GM21529 (cell line): ENCODE results near the gene NRXN3.

ENCODE experiments used
- ATAC-seq: cut with Tn5 transposase; IDR thresholded peaks from one replicate; pipeline ENCODE4 v1.9.1; 2021; ENCODE audit not compliant: unreplicated experiment

NRXN3 gene

GRCh38 chr14:79548836-79549235 is 1378.7 kb downstream of the NRXN3 start:
- no peak for ATAC-seq

DNA sequence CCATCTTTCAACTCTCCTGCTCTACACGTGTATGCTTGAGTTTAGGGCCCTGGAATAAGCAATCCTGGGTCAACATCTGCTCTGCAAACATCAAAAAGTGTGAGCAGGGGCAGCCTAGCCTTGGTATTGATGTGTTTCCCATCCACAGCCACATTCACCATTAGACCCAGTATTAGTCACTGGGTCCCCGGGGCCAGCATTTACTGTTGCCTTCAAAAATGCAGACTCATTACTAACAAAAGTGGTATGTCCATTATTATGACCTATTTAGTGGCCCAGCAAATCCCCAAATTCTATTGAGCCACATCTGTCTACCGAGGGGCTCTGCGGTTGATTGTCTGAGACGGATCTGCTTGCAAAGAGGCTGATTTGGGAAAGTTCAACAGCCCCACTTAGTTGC is 1379.3 kb downstream of the NRXN3 start:
- ATAC-seq, result no peak

- ATAC-seq, result no peak
Observed at GRCh38 chr14:79551523-79551922, 1381.3 kb downstream of the NRXN3 start.

- ATAC-seq, result no peak
Observed at GRCh38 chr14:79552778-79553177, 1382.6 kb downstream of the NRXN3 start.

DNA sequence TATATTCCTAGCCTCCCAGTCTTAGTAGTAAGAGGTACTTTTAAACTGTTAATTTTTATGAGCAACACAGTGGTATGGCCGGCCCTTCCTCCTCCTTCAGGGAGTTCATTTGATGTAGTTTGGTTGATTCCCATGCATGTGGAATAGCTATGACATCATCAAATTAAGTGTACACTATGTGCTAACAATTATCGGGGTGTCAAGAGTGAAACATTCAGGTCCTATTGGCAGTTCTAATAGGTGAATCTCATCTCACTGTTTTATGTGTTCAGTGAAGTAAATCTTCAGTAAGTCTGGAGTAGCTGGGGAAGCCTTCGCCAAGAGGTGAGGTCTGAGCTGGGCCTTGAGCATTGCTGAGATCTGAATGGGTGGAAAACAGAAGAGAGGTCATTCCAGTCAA is 1384.6 kb downstream of the NRXN3 start:
- no peak for ATAC-seq

- no peak for ATAC-seq
Observed at GRCh38 chr14:79555429-79555828, 1385.3 kb downstream of the NRXN3 start.

DNA sequence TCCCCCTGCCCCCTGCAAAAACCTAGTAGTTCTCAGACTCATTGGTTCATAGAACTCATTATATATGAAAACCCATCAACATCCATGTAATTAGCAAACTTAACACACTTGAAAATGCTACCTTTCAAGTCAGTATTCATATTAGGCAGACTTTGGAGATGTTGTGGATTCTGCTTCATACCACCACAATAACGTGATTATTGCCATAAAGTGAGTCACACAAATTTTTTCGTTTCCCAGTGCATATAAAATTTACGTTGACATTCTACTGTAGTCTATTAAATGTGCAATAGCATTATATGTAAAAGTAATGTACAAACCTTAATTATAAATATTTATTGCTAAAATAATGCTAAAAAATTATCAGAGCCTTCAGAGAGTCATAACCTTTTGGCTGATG is 1387.1 kb downstream of the NRXN3 start:
- no peak for ATAC-seq

DNA sequence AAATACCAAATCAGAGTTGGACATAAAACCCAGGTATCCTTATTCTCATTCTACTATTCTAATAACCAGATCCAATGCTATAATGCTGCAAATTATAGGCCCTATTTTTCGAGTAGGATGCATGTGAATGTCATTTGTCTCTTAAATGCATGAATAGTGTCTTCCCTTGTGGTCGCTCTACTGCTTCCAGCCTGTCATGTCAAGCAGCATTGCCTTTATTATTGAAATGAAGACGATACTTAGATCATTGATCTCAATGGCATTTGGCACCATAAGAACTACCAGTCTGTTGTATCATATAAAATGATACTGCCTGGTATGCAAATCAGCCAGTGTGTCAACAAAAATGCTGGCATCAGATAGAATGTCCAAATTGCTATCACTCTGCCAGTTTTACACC is 1392.0 kb downstream of the NRXN3 start:
- ATAC-seq, result no peak

- ATAC-seq, result no peak
Observed at GRCh38 chr14:79564371-79564770, 1394.2 kb downstream of the NRXN3 start.

DNA sequence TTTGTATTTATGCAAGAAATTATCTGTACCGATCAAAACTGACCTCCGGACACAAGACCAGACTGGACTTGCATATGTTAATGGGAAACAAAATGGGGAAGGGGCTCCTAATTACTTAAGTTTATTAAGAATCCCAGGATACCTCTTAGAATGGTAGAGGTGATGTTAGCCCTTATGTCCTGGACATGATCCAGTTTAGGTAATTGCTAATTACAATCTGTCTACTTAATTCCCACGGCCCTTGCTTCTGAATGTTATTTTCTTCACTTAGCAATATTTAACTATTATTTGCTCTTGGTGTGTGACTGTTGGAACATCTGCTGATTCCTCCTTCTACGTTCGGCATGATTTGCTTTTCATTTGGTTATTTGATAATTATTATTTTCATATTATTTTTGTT is 1397.1 kb downstream of the NRXN3 start:
- no peak for ATAC-seq

- ATAC-seq, result no peak
Observed at GRCh38 chr14:79568594-79568993, 1398.4 kb downstream of the NRXN3 start.

GRCh38 chr14:79569072-79569471 is 1398.9 kb downstream of the NRXN3 start:
- no peak for ATAC-seq

DNA sequence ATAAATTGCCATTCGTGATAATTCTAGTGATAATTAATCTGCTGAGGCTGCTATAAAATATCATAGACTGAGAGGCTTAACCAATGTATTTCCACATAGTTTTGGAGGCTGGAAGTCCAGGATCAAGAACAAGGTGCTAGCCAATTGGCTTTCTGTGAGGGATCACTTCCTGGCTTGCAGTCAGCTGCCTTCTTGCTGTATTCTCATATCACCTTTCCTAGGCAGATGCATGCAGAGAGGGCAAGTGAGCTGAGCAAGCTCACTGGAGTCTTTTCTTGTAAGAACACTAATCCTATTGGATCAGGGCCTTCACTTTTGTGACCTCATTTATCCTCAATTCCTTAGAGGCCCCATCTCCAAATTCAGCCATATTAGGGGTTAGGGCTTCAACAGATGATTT is 1400.5 kb downstream of the NRXN3 start:
- ATAC-seq, result no peak

- no peak for ATAC-seq
Observed at GRCh38 chr14:79571366-79571765, 1401.2 kb downstream of the NRXN3 start.

- no peak for ATAC-seq
Observed at GRCh38 chr14:79573486-79573885, 1403.3 kb downstream of the NRXN3 start.

DNA sequence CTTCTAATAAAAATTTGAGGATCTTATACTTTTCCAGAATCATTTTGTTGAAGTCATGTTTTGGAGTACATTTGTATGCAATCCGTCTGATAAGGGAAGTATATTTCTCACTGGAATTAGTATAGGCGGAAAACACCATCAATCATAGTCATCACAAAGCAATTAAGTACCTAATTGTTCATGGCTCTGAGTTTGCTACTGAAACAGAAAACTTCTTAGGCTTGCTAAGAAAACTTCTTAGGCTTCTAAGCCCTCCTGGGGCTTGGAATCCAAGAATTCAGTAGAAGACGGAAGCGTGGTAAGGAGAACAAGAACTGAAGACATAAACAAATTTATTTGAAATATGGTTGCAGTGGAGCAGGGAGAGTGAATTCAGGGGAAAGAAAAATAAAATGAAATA is 1404.9 kb downstream of the NRXN3 start:
- no peak for ATAC-seq

- no peak for ATAC-seq
Observed at GRCh38 chr14:79576424-79576823, 1406.3 kb downstream of the NRXN3 start.

- ATAC-seq, result no peak
Observed at GRCh38 chr14:79578470-79578869, 1408.3 kb downstream of the NRXN3 start.

DNA sequence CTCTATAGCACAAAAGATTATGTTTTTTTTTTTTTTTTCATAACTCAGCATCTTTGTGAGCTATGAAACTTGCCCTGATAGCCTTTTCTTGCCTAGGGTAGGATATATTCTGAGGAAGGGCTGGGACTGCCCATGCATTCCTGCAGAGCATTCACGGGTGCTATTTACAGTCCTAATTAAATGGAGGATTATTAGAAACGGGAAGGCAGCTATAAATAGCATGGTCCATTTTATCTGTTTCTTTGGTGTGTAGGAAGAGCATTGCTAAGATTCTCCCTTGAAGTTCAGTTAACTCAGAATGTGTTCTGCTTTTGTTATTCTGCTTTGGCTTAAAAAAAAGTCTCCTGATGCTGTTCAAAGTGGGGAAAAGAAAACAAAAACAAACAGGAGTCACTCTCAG is 1410.2 kb downstream of the NRXN3 start:
- ATAC-seq, result no peak

- ATAC-seq, result no peak
Observed at GRCh38 chr14:79580906-79581305, 1410.7 kb downstream of the NRXN3 start.

- no peak for ATAC-seq
Observed at GRCh38 chr14:79581912-79582576, 1411.9 kb downstream of the NRXN3 start.

DNA sequence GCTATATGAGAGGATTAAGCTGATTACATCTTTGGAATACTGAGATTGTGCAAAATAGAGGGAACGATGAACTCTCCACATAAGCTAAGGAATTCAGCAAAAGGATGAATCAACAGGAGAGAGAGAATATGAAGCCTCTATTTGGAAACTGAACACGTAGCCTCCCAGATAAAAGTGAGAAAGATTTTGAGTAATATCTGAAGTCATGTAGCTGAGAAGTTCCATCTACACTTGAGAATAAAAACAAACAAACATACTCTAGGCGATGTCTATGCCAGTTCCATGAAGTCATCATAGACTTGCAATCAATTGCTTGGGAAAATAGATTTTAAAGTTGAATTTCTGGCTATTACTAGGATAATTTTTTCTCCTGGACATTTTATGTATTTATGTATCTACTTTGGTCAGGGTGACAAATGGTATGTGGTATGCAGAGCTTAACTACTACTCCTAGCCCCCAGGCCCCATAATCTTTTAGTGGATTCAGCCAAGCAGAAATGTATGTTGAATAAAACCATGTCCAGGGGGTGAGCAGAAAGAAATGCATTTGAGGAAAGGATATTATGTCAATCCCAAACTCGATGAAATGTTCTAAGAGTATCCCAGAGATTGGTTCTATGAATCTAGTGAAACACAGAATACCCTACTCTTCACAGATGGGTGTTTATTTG is 1413.7 kb downstream of the NRXN3 start:
- ATAC-seq, result no peak

DNA sequence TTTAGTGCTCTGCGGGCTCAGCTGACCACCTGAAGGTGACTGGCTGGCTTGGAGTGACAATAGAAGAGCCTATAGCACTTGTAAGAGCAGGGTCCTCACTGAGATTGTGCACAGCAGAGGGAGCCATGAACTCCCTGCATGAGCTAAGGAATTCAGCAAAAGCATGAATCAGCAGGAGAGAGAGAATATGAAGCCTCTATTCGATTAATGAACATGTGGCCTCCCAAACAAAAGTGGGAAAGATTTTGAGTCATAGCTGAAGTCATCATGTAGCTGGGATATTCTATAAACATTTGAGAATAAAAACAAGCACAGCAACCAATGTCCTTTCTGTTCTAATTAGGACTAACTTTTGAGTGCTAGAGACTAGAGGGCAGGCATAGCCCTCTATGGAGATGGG is 1414.5 kb downstream of the NRXN3 start:
- ATAC-seq, result no peak
